Measurements from ENCODE around the gene KDM5A.
"Not testable (repeated sequence)": the region's sequence is repeated elsewhere in the genome, so short reads cannot be mapped to it uniquely, and the experiment has no call there.

Gene KDM5A

GRCh38 chr12:243381-243780 lies 145.7 kb downstream of the KDM5A start:
- no peaks in the 10 kb centered on the region for H3K36me3 ChIP-seq (ENCODE audit: insufficient read depth, low read length)
- TF ChIP-seq EZH2 (IDR thresholded peaks at IDR 0.05) (no peak), POLR2AphosphoS5 (IDR thresholded peaks at IDR 0.05; ENCODE audit: borderline replicate concordance, low read depth, low read length) (no peak), FOXP2 (optimal IDR thresholded peaks at IDR 0.05; ENCODE audit: control extremely low read depth, extremely low read length, insufficient read depth) (no peak)
- H3K9ac ChIP-seq (ENCODE audit: insufficient read length): no peak overlapping the region
- no peak for DNase-seq (ENCODE audit: low read depth, low spot score)
- no peak overlapping the region for H3K27ac ChIP-seq
- H3K4me3 ChIP-seq: no peak overlapping the region
- H3K9me3 ChIP-seq (ENCODE audit: low read depth, low read length): 0 out of 2 replicates have a peak, but pooled peaks cover 4% of the 10 kb centered on the region

- no peak overlapping the region for H3K27ac ChIP-seq
- DNase-seq (ENCODE audit: low read depth, low spot score): no peak
- no peaks in the 10 kb centered on the region for H3K36me3 ChIP-seq (ENCODE audit: insufficient read depth, low read length)
- H3K4me3 ChIP-seq: no peak overlapping the region
- no peak for TF ChIP-seq EZH2 (IDR thresholded peaks at IDR 0.05)
- TF ChIP-seq FOXP2 (optimal IDR thresholded peaks at IDR 0.05; ENCODE audit: control extremely low read depth, extremely low read length, insufficient read depth): no peak
- TF ChIP-seq POLR2AphosphoS5 (IDR thresholded peaks at IDR 0.05; ENCODE audit: borderline replicate concordance, low read depth, low read length): no peak
- H3K9me3 ChIP-seq (ENCODE audit: low read depth, low read length): 0 out of 2 replicates have a peak, but pooled peaks cover 4% of the 10 kb centered on the region
- no peak overlapping the region for H3K9ac ChIP-seq (ENCODE audit: insufficient read length)
Measured at GRCh38 chr12:242496-242895, 146.6 kb downstream of the KDM5A start.

DNA sequence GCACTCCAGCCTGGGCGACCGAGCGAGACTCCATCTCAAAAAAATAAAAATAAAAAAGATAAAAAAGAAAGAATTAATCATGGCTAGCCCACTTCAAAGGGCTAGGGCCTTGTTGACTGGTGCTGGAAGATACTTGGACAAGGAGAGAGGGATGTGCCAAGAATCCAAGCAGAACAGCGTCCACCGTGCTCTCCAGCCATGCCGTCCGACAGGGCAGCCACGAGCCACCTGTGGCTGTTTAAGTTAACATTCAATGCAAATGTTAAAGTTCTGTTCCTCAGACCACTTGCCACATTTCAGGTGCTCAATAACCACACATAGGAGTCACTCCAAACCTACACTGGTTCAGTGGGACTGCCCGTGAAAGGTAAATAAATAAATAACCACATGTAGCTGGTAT lies 147.9 kb downstream of the KDM5A start:
- DNase-seq (ENCODE audit: low read depth, low spot score): no peak
- Histone ChIP-seq H3K9ac (ENCODE audit: insufficient read length) (no peak overlapping the region), H3K4me3 (no peak overlapping the region), H3K36me3 (ENCODE audit: insufficient read depth, low read length) (no peaks in the 10 kb centered on the region), H3K9me3 (ENCODE audit: low read depth, low read length) (no peaks in the 10 kb centered on the region), H3K27ac (no peak overlapping the region)
- TF ChIP-seq EZH2 (IDR thresholded peaks at IDR 0.05) (no peak), POLR2AphosphoS5 (IDR thresholded peaks at IDR 0.05; ENCODE audit: borderline replicate concordance, low read depth, low read length) (no peak), FOXP2 (optimal IDR thresholded peaks at IDR 0.05; ENCODE audit: control extremely low read depth, extremely low read length, insufficient read depth) (no peak)

- DNase-seq (ENCODE audit: low read depth, low spot score): no peak
- Histone ChIP-seq H3K27ac (no peak overlapping the region), H3K9me3 (ENCODE audit: low read depth, low read length) (no peaks in the 10 kb centered on the region), H3K36me3 (ENCODE audit: insufficient read depth, low read length) (no peaks in the 10 kb centered on the region), H3K4me3 (no peak overlapping the region), H3K9ac (ENCODE audit: insufficient read length) (no peak overlapping the region)
- TF ChIP-seq POLR2AphosphoS5 (IDR thresholded peaks at IDR 0.05; ENCODE audit: borderline replicate concordance, low read depth, low read length) (no peak), FOXP2 (optimal IDR thresholded peaks at IDR 0.05; ENCODE audit: control extremely low read depth, extremely low read length, insufficient read depth) (no peak)
Measured at GRCh38 chr12:240566-240965, 148.6 kb downstream of the KDM5A start.

GRCh38 chr12:238736-239398 lies 150.3 kb downstream of the KDM5A start:
- Histone ChIP-seq H3K9ac (ENCODE audit: insufficient read length) (no peak overlapping the region), H3K27ac (no peak overlapping the region)

GRCh38 chr12:238116-238515 lies 151.0 kb downstream of the KDM5A start:
- Histone ChIP-seq H3K27ac (no peak overlapping the region), H3K9me3 (ENCODE audit: low read depth, low read length) (no peaks in the 10 kb centered on the region), H3K9ac (ENCODE audit: insufficient read length) (no peak overlapping the region), H3K4me3 (no peak overlapping the region), H3K36me3 (ENCODE audit: insufficient read depth, low read length) (no peaks in the 10 kb centered on the region)
- TF ChIP-seq FOXP2 (optimal IDR thresholded peaks at IDR 0.05; ENCODE audit: control extremely low read depth, extremely low read length, insufficient read depth) (no peak), EZH2 (IDR thresholded peaks at IDR 0.05) (no peak), POLR2AphosphoS5 (IDR thresholded peaks at IDR 0.05; ENCODE audit: borderline replicate concordance, low read depth, low read length) (no peak)
- no peak for DNase-seq (ENCODE audit: low read depth, low spot score)

More at GRCh38 chr12:238736-239398, 150.3 kb downstream of the KDM5A start:
- TF ChIP-seq EZH2 (IDR thresholded peaks at IDR 0.05): no peak
- no peaks in the 10 kb centered on the region for H3K9me3 ChIP-seq (ENCODE audit: low read depth, low read length)
- H3K4me3 ChIP-seq: no peak overlapping the region
- H3K36me3 ChIP-seq (ENCODE audit: insufficient read depth, low read length): no peaks in the 10 kb centered on the region
- DNase-seq (ENCODE audit: low read depth, low spot score): no peak

- TF ChIP-seq FOXP2 (optimal IDR thresholded peaks at IDR 0.05; ENCODE audit: control extremely low read depth, extremely low read length, insufficient read depth) (no peak), EZH2 (IDR thresholded peaks at IDR 0.05) (no peak), POLR2AphosphoS5 (IDR thresholded peaks at IDR 0.05; ENCODE audit: borderline replicate concordance, low read depth, low read length) (no peak)
- no peaks in the 10 kb centered on the region for H3K9me3 ChIP-seq (ENCODE audit: low read depth, low read length)
- DNase-seq (ENCODE audit: low read depth, low spot score): no peak
- H3K27ac ChIP-seq: no peak overlapping the region
- no peak overlapping the region for H3K9ac ChIP-seq (ENCODE audit: insufficient read length)
- no peak overlapping the region for H3K4me3 ChIP-seq
- no peaks in the 10 kb centered on the region for H3K36me3 ChIP-seq (ENCODE audit: insufficient read depth, low read length)
Measured at GRCh38 chr12:237026-237815, 151.9 kb downstream of the KDM5A start.

GRCh38 chr12:236445-236844 lies 152.7 kb downstream of the KDM5A start:
- no peak overlapping the region for H3K27ac ChIP-seq
- no peak overlapping the region for H3K4me3 ChIP-seq
- no peak overlapping the region for H3K9ac ChIP-seq (ENCODE audit: insufficient read length)
- DNase-seq (ENCODE audit: low read depth, low spot score): no peak
- no peaks in the 10 kb centered on the region for H3K9me3 ChIP-seq (ENCODE audit: low read depth, low read length)
- no peaks in the 10 kb centered on the region for H3K36me3 ChIP-seq (ENCODE audit: insufficient read depth, low read length)
- no peak for TF ChIP-seq POLR2AphosphoS5 (IDR thresholded peaks at IDR 0.05; ENCODE audit: borderline replicate concordance, low read depth, low read length)
- TF ChIP-seq EZH2 (IDR thresholded peaks at IDR 0.05): no peak
- no peak for TF ChIP-seq FOXP2 (optimal IDR thresholded peaks at IDR 0.05; ENCODE audit: control extremely low read depth, extremely low read length, insufficient read depth)

- not testable (repeated sequence) for H3K9ac ChIP-seq (ENCODE audit: insufficient read length); H3K27ac ChIP-seq; H3K9me3 ChIP-seq (ENCODE audit: low read depth, low read length); H3K4me3 ChIP-seq; H3K36me3 ChIP-seq (ENCODE audit: insufficient read depth, low read length); DNase-seq (ENCODE audit: low read depth, low spot score)
Measured at GRCh38 chr12:235967-236366, 153.2 kb downstream of the KDM5A start.

All from SK-N-MC (cell line).